BJ (cell line): ENCODE measurements around the gene PXK. TPM values are rescaled to one million over a fixed set of nuclear protein-coding genes. Genes with fewer than 3 reads are reported as not detected.

Source experiments
- CTCF ChIA-PET: fragments of 350-600 bp; formaldehyde crosslinking; extraction: SDS; loops from one replicate; lab custom pipeline; 2021; ENCODE audit warnings: antibody characterized with exemption, inconsistent platforms; lab: Yijun Ruan, JAX
- POLR2A ChIA-PET: fragments of 300-600 bp; sonication (Branson Sonifier 250); formaldehyde crosslinking; extraction: SDS; loops from one replicate; lab custom pipeline; 2021; ENCODE audit warnings: antibody characterized with exemption; lab: Charles Lee
- DNase-seq: peaks from one replicate; pipeline ENCODE4 v3.0.0-alpha.2; 2011; ENCODE audit warnings: low read depth
- H3K27me3 ChIP-seq: 2 replicates; pipeline ENCODE4 v1.6.0; 2011; ENCODE audit warnings: low read length; ENCODE audit not compliant: control insufficient read depth, insufficient read depth
- H3K36me3 ChIP-seq: 2 replicates; pipeline ENCODE4 v1.5.1; 2011; ENCODE audit warnings: low read length; ENCODE audit not compliant: control insufficient read depth, insufficient read depth
- H3K4me3 ChIP-seq: 2 replicates; pipeline ENCODE4 v1.5.1; 2011; ENCODE audit warnings: low read depth, mild to moderate bottlenecking, control low read depth, low read length
- CTCF ChIP-seq: IDR thresholded peaks from 2 replicates; pipeline ENCODE4 v1.5.1; 2011; ENCODE audit warnings: low read depth, mild to moderate bottlenecking, control low read depth, inconsistent platforms, low read length, moderate library complexity; ENCODE audit not compliant: insufficient read depth
- polyA plus RNA-seq: library from polyadenylated mRNA; depleted of rRNA; stranded (reverse); fragments of >200 nt; gene quantifications from 2 replicates; pipeline ENCODE4 v1.2.3, GENCODE V29; 2011

Gene PXK
- polyA plus RNA-seq, 1 experiment, result 36.4 TPM

DNA sequence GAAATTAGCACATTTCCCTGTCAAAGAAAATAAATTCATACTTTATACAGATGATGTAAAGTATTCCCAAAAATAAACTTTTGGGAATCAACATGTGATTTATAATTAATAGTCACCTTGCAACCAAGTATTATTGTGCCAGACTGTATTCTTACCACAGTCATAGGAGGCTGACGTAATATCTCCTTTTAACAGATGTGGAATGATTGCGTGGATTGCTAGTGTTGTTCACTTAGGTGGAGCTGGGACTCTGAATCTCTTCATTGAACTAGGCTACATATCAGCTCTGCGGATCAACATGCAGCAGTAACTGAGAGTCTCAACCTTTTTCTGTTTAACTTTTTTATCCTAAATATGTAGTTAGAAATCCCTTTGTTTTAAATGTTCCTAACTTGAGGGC is 37.2 kb downstream of the PXK start:
- DNase-seq, result no peak
- Histone ChIP-seq H3K36me3 (no peaks in the 10 kb centered on the region; the same call in 1 of the 2 replicates), H3K27me3 (no peaks in the 10 kb centered on the region), H3K4me3 (no peak overlapping the region)
- no peak for TF ChIP-seq CTCF
- ChIA-PET POLR2A (no interaction called here), CTCF (interaction anchor here (0.5 to 1.6 kb wide), 3 partner anchors 11 to 277 kb away, joined by 3 to 4 read pairs (median 3); no protein-coding TSS in a partner anchor)

- ChIA-PET CTCF (interaction anchor here (0.5 to 1.1 kb wide), 2 partner anchors 11 to 277 kb away, joined by 3 read pairs; no protein-coding TSS in a partner anchor), POLR2A (no interaction called here)
- Histone ChIP-seq H3K36me3 (no peaks in the 10 kb centered on the region; the same call in 1 of the 2 replicates), H3K27me3 (no peaks in the 10 kb centered on the region), H3K4me3 (no peak overlapping the region)
- no peak for TF ChIP-seq CTCF
- DNase-seq, result no peak
These were observed 37.7 kb downstream of the PXK start for GRCh38 chr3:58370407-58370806.

DNA sequence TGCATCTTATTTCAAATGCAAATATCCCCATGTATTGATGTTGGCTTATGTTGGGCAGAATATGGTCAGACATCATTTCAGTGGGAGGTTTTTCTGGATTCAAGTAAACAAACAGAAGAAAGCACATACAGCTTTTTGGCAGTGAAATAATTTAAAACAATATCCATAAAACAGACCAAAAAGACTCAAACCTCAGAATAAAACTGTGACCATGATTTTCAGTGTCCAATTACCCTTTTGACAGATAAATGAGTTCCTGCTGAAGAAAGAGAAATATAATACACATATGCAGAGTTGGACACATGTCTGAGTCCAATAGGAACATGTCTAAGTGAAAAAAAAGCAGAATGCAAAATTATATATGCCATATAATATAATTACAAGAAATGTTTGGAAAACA is 39.1 kb downstream of the PXK start:
- POLR2A ChIA-PET, result no interaction called here

DNA sequence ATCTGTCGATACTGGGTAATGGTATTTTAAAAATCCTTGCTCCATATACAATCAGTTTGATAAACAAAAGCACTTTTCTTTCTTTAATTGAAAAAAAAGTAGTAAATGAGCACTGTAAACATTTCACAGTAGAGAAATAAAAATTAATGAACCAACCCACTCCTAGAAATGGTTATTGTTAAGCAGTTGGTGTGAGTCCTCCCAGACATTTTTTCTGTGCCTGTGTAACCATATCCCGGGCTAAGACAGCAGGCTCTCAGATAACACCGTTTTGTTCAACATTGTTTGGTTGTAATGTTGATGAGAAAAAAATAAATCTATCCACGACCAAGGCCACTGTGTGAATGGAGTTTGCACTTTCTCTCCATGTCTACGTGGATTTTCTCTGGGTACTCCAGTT is 42.6 kb downstream of the PXK start:
- DNase-seq, result no peak
- Histone ChIP-seq H3K27me3 (no peaks in the 10 kb centered on the region), H3K36me3 (no peaks in the 10 kb centered on the region; the same call in 1 of the 2 replicates), H3K4me3 (no peak overlapping the region)
- POLR2A ChIA-PET, result no interaction called here
- TF ChIP-seq CTCF, result no peak
- CTCF ChIA-PET, result no interaction called here

More for the DNA sequence above, 39.1 kb downstream of the PXK start:
- H3K27me3 ChIP-seq, result no peaks in the 10 kb centered on the region
- no peak for TF ChIP-seq CTCF
- H3K4me3 ChIP-seq, result no peak overlapping the region
- no peak for DNase-seq
- no peaks in the 10 kb centered on the region; the same call in 1 of the 2 replicates for H3K36me3 ChIP-seq
- CTCF ChIA-PET, result interaction anchor here (0.6 kb wide), 1 partner anchor 19 kb away, joined by 3 read pairs; no protein-coding TSS in a partner anchor

- no peaks in the 10 kb centered on the region for H3K27me3 ChIP-seq
- ChIA-PET CTCF (interaction anchor here (1.0 kb wide), 1 partner anchor 13 kb away, joined by 3 read pairs; no protein-coding TSS in a partner anchor), POLR2A (interaction anchor here (0.6 kb wide), 1 partner anchor 25 kb away, joined by 13 read pairs; no protein-coding TSS in a partner anchor)
- no peak for TF ChIP-seq CTCF
- no peaks in the 10 kb centered on the region; the same call in 1 of the 2 replicates for H3K36me3 ChIP-seq
- no peak for DNase-seq
- H3K4me3 ChIP-seq, result no peak overlapping the region
These were observed 44.5 kb downstream of the PXK start for GRCh38 chr3:58377168-58377567.
